K562 (cell line): ENCODE results near the gene SUPT5H. TPM values are rescaled to one million over a fixed set of nuclear protein-coding genes. Genes with fewer than 3 reads are reported as not detected.

Source experiments
- ATF7 ChIP-seq: fragments of 450-650 bp; IDR thresholded peaks from 2 replicates; pipeline ENCODE4 v1.7.1; 2014; ENCODE audit warnings: mild to moderate bottlenecking, moderate library complexity
- BHLHE40 ChIP-seq: IDR thresholded peaks from 2 replicates; pipeline ENCODE4 v1.6.1; 2011; ENCODE audit warnings: low read length, improper control_type of control experiment
- DNMT1 ChIP-seq: fragments of 450-650 bp; IDR thresholded peaks from 2 replicates; pipeline ENCODE4 v1.6.1; 2016; ENCODE audit warnings: antibody characterized with exemption, mild to moderate bottlenecking
- ERF ChIP-seq: fragments of 450-650 bp; formaldehyde crosslinking; IDR thresholded peaks from 2 replicates; pipeline ENCODE4 v1.4.0; 2020; ENCODE audit warnings: mild to moderate bottlenecking, mixed read lengths
- EWSR1 ChIP-seq: fragments of 450-650 bp; IDR thresholded peaks from 2 replicates; pipeline ENCODE4 v1.6.1; 2018; ENCODE audit warnings: borderline replicate concordance, mild to moderate bottlenecking, low read depth, moderate library complexity; ENCODE audit not compliant: partially characterized antibody
- KDM1A ChIP-seq, 2 experiments: fragments of 450-650 bp; IDR thresholded peaks; 2 replicates each; pipeline ENCODE4 v1.6.1; 2016; ENCODE audit warnings: mild to moderate bottlenecking in 2 of 2
- KDM4B ChIP-seq, 2 experiments: fragments of 450-650 bp in 1 of 2; sonication (generic) in 1 of 2; IDR thresholded peaks; 2 replicates each; pipeline ENCODE4 v1.6.1; 2016 to 2017; ENCODE audit warnings: borderline replicate concordance in 2 of 2, antibody characterized with exemption in 1 of 2, low read depth in 1 of 2, mild to moderate bottlenecking in 1 of 2
- L3MBTL2 ChIP-seq: fragments of 450-650 bp; IDR thresholded peaks from 2 replicates; pipeline ENCODE4 v1.6.1; 2016; ENCODE audit warnings: mild to moderate bottlenecking, moderate library complexity
- MCM3 ChIP-seq: fragments of 450-650 bp; IDR thresholded peaks from 2 replicates; pipeline ENCODE4 v1.6.1; 2016
- MNT ChIP-seq, 2 experiments: fragments of 450-650 bp; conservative IDR thresholded peaks; 2 replicates each; pipeline ENCODE4 v1.6.1; 2017; ENCODE audit warnings: mild to moderate bottlenecking in 2 of 2, moderate library complexity in 2 of 2
- NCOA6 ChIP-seq: fragments of 450-650 bp; IDR thresholded peaks from 2 replicates; pipeline ENCODE4 v1.6.1; 2017; ENCODE audit warnings: mild to moderate bottlenecking
- NR3C1 ChIP-seq: sonication (generic); formaldehyde crosslinking; IDR thresholded peaks from 2 replicates; pipeline ENCODE4 v1.8.1; 2022; ENCODE audit warnings: missing genetic modification reagents
- NRF1 ChIP-seq, 2 experiments: fragments of 450-650 bp; IDR thresholded peaks in 1 of 2; conservative IDR thresholded peaks in 1 of 2; 2 replicates each; pipeline ENCODE4 v1.6.1; 2014; ENCODE audit warnings: mild to moderate bottlenecking in 2 of 2
- PTRF ChIP-seq: fragments of 450-650 bp; IDR thresholded peaks from 2 replicates; pipeline ENCODE4 v1.6.1; 2016; ENCODE audit warnings: mild to moderate bottlenecking, missing genetic modification characterization, missing compliant biosample characterization
- RAD21 ChIP-seq, 2 experiments: fragments of 250-450 bp in 1 of 2; fragments of 450-650 bp in 1 of 2; sonication (Bioruptor Pico) in 1 of 2; formaldehyde crosslinking in 1 of 2; IDR thresholded peaks in 1 of 2; conservative IDR thresholded peaks in 1 of 2; 2 replicates each; pipeline versions ENCODE4 v1.4.0 to v1.8.0; 2020 to 2022; ENCODE audit warnings: mild to moderate bottlenecking in 2 of 2, moderate library complexity in 1 of 2
- RBFOX2 ChIP-seq: fragments of 200-400 bp; formaldehyde crosslinking; IDR thresholded peaks from 2 replicates; pipeline ENCODE4 v1.6.1; 2017; ENCODE audit warnings: low read depth, mild to moderate bottlenecking, low read length, moderate library complexity
- SETDB1 ChIP-seq: IDR thresholded peaks from one replicate; pipeline ENCODE4 v1.6.1; 2012; ENCODE audit warnings: low read length, control low read depth, inconsistent platforms
- SMAD1 ChIP-seq: fragments of 150-350 bp; IDR thresholded peaks from 2 replicates; pipeline ENCODE4 v1.6.1; 2014; ENCODE audit warnings: low read length, low read depth; ENCODE audit not compliant: partially characterized antibody
- SMAD3 ChIP-seq: fragments of 450-650 bp; formaldehyde crosslinking; conservative IDR thresholded peaks from 2 replicates; pipeline ENCODE4 v1.4.0; 2020; ENCODE audit warnings: mild to moderate bottlenecking
- ZBTB17 ChIP-seq: fragments of 450-650 bp; formaldehyde crosslinking; IDR thresholded peaks from 2 replicates; pipeline ENCODE4 v1.4.0; 2020; ENCODE audit warnings: mild to moderate bottlenecking
- ZBTB8A ChIP-seq: fragments of 450-650 bp; IDR thresholded peaks from 2 replicates; pipeline ENCODE4 v1.6.1; 2018; ENCODE audit warnings: mild to moderate bottlenecking, moderate library complexity; ENCODE audit not compliant: partially characterized antibody
- ZFP36 ChIP-seq: fragments of 150-350 bp; IDR thresholded peaks from 2 replicates; pipeline ENCODE4 v1.6.1; 2018; ENCODE audit warnings: low read length, low read depth; ENCODE audit not compliant: partially characterized antibody
- ZHX1 ChIP-seq: fragments of 150-350 bp; conservative IDR thresholded peaks from 2 replicates; pipeline ENCODE4 v1.6.1; 2014; ENCODE audit warnings: low read length
- ZNF217 ChIP-seq: sonication (generic); formaldehyde crosslinking; IDR thresholded peaks from 2 replicates; pipeline ENCODE4 v1.8.0; 2022; ENCODE audit warnings: mild to moderate bottlenecking, missing genetic modification reagents
- ZNF274 ChIP-seq: IDR thresholded peaks from 2 replicates; pipeline ENCODE4 v1.6.1; 2011; ENCODE audit warnings: low read depth, mild to moderate bottlenecking, low read length, moderate library complexity, borderline replicate concordance
- polyA plus RNA-seq, 8 experiments: library from polyadenylated mRNA; depleted of rRNA in 4 of 8; stranded (reverse) in 5 of 8; unstranded in 3 of 8; fragments of >200 nt; fragmentation: Nextera tagmentation in 2 of 8; fragmentation: Illumina TruSeq in 1 of 8; extraction: Ambion mirVana in 2 of 8; extraction: Trizol in 1 of 8; gene quantifications; 2 replicates each; pipeline versions ENCODE4 v1.2.1 to v1.2.3, GENCODE V29; 2011 to 2014; ENCODE audit warnings: inconsistent platforms in 1 of 8, missing spikeins in 1 of 8
- total RNA-seq, 7 experiments: library from RNA; depleted of rRNA in 6 of 7; stranded (reverse); fragments of >200 nt in 6 of 7; fragmentation: Illumina TruSeq in 2 of 7; extraction: Trizol in 2 of 7; gene quantifications; 2 replicates each; pipeline versions ENCODE4 v1.2.1 to v1.2.3, GENCODE V29; 2011 to 2021; ENCODE audit warnings: low replicate concordance in 1 of 7
- TF ChIP-seq, protein P1 (sequence below): sonication (generic); formaldehyde crosslinking; IDR thresholded peaks from 2 replicates; pipeline ENCODE4 v1.5.0; 2020; ENCODE audit warnings: missing genetic modification reagents

The SUPT5H gene
- total and polyA plus RNA-seq, 9 of the 15 experiments (the other 6 are each of a cell fraction or from before 2014, with no cell fraction given): 13.3 to 85.9 (median 35.9) TPM

DNA sequence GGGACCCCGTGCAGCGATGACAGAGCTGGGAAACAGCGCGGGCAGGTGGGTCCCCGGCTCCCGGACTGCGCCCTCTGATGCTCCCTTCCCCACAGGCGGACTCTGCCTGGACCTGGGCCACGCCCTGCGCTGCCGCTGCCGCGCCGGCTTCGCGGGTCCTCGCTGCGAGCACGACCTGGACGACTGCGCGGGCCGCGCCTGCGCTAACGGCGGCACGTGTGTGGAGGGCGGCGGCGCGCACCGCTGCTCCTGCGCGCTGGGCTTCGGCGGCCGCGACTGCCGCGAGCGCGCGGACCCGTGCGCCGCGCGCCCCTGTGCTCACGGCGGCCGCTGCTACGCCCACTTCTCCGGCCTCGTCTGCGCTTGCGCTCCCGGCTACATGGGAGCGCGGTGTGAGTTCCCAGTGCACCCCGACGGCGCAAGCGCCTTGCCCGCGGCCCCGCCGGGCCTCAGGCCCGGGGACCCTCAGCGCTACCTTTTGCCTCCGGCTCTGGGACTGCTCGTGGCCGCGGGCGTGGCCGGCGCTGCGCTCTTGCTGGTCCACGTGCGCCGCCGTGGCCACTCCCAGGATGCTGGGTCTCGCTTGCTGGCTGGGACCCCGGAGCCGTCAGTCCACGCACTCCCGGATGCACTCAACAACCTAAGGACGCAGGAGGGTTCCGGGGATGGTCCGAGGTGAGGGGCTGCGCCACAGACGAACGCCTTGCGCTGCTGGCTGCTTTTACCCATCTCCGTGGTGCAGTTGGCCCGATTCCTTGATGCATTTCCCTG, 61.7 kb downstream of the SUPT5H start (continued):
- TF ChIP-seq NCOA6 (peak; percentile 94), ZHX1 (no peak), ZNF274 (no peak), EWSR1 (no peak), RBFOX2 (peak; percentile 70), KDM1A (IDR thresholded peaks at IDR 0.05) (peak; percentile 55 to 61; a peak in 3 of 4 replicates), SETDB1 (peak; percentile 52), ZNF217 (CRISPR knock-in tag) (no peak), ERF (CRISPR knock-in tag) (no peak), NR3C1 (peak; percentile 96), NRF1 (conservative IDR thresholded peaks at IDR 0.05 in 1 of 2, IDR thresholded peaks at IDR 0.05 in 1 of 2) (peak; percentile 89 to 93), KDM4B (IDR thresholded peaks at IDR 0.05; ENCODE audit: borderline replicate concordance in 2 of 2, low read depth in 1 of 2) (no peak), ZBTB17 (CRISPR knock-in tag) (no peak), MCM3 (no peak), SMAD3 (CRISPR knock-in tag) (no peak), DNMT1 (no peak), ATF7 (no peak; the same call in 1 of the 2 replicates), BHLHE40 (peak; percentile 97), SMAD1 (no peak), L3MBTL2 (peak; percentile 100), MNT (conservative IDR thresholded peaks at IDR 0.05) (peak in 1 of 2 experiments; percentile 90; a peak in 3 of 4 replicates), PTRF (no peak), ZBTB8A (no peak), ZFP36 (no peak), RAD21 (CRISPR knock-in tag; conservative IDR thresholded peaks at IDR 0.05 in 1 of 2, IDR thresholded peaks at IDR 0.05 in 1 of 2) (no peak)
- TF ChIP-seq, protein P1, sequence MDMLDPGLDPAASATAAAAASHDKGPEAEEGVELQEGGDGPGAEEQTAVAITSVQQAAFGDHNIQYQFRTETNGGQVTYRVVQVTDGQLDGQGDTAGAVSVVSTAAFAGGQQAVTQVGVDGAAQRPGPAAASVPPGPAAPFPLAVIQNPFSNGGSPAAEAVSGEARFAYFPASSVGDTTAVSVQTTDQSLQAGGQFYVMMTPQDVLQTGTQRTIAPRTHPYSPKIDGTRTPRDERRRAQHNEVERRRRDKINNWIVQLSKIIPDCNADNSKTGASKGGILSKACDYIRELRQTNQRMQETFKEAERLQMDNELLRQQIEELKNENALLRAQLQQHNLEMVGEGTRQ (CRISPR knock-in tag): peak; percentile 59
